ENCODE results near the gene KPNA1. TPM values are rescaled to one million over a fixed set of nuclear protein-coding genes. Genes with fewer than 3 reads are reported as not detected.

Gene KPNA1
- total RNA-seq, 1 experiment from 2014 or later, result 118 TPM

DNA sequence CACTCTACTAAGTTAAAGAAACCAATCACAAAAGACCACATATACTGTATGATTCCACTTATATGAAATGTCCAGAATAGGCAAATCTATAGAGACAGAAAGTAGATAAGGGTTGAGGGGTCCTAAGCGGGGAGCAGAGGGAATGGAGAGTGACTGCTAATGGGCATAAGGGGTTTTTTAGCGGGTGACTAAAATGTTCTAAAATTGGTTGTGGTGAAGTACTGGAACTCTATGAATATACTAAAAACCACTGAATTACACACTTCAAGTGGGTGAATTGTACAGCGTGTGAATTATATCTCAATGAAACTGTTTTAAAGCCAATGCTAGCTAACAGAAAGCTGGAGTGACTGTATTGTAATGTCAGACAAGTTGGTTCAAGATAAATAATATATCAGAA lies 33.3 kb downstream of the KPNA1 start:
- Histone ChIP-seq H3K36me3 (ENCODE audit: control insufficient read depth, insufficient read depth, low read length) (no peaks in the 10 kb centered on the region), H3K4me3 (ENCODE audit: low read depth in 2 of 2, low read length in 2 of 2) (no peak overlapping the region), H3K27ac (ENCODE audit: low read length) (no peak overlapping the region), H3K4me1 (ENCODE audit: control insufficient read depth, insufficient read depth, low read length) (peaks cover 15% of the 10 kb centered on the region; the same call in 1 of the 2 replicates), H3K27me3 (ENCODE audit: control insufficient read depth, insufficient read depth, low read length) (no peaks in the 10 kb centered on the region), H3K9me3 (ENCODE audit: control insufficient read depth, insufficient read depth, low read depth, low read length) (no peaks in the 10 kb centered on the region)
- intact Hi-C loops (cut with micrococcal nuclease; ENCODE audit: unreplicated experiment) (no loop called here), in situ Hi-C loops (cut with HindIII; ENCODE audit: low pct_unique_long_range_greater_than_20kb, low sequenced_read_pairs) (no loop called here)
- TF ChIP-seq SIN3A (IDR thresholded peaks at IDR 0.05; ENCODE audit: borderline replicate concordance, insufficient read depth, low read depth, low read length), result no peak
- no peak for ATAC-seq
- POLR2A ChIA-PET, result no interaction called here
- no TSS peak for BruUV-seq (replicated peaks)
- CTCF ChIA-PET, result no interaction called here
- DNase-seq (ENCODE audit: low read depth, low spot score), result no peak

DNA sequence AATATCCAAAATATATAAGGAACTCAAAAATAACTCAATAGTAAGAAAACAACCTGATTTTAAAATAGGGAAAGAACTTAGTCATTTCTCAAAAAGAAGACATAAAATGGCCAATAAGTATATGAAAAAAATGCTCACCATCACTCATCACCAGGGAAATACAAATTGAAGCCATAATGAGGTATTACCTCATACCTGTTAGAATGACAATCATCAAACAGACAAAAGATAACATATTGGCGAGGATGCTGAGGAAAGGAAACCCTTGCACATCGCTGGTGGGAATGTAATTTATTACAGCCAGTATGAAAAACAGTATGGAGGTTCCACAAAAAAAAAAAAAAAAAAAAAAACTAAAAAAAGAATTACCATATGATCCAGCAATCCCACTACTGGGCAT lies 38.2 kb downstream of the KPNA1 start:
- POLR2A ChIA-PET, result no interaction called here
- no peak overlapping the region for H3K27ac ChIP-seq (ENCODE audit: low read length)
- H3K4me3 ChIP-seq (ENCODE audit: low read depth in 2 of 2, low read length in 2 of 2), result no peak overlapping the region
- no peak for TF ChIP-seq POLR2AphosphoS5 (IDR thresholded peaks at IDR 0.05; ENCODE audit: low read depth, low read length)
- TF ChIP-seq REST (IDR thresholded peaks at IDR 0.05; ENCODE audit: insufficient read depth in 1 of 2, low read depth in 2 of 2, low read length in 1 of 2), result no peak
- no peaks in the 10 kb centered on the region for H3K9me3 ChIP-seq (ENCODE audit: control insufficient read depth, insufficient read depth, low read depth, low read length)
- in situ Hi-C loops (cut with HindIII; ENCODE audit: low pct_unique_long_range_greater_than_20kb, low sequenced_read_pairs) (no loop called here), intact Hi-C loops (cut with micrococcal nuclease; ENCODE audit: unreplicated experiment) (no loop called here)
- no peak for DNase-seq (ENCODE audit: low read depth, low spot score)
- no peak for ATAC-seq
- CTCF ChIA-PET, result no interaction called here
- no peaks in the 10 kb centered on the region for H3K27me3 ChIP-seq (ENCODE audit: control insufficient read depth, insufficient read depth, low read length)
- BruUV-seq (replicated peaks), result no TSS peak
- no peaks in the 10 kb centered on the region for H3K4me1 ChIP-seq (ENCODE audit: control insufficient read depth, insufficient read depth, low read length)
- no peaks in the 10 kb centered on the region for H3K36me3 ChIP-seq (ENCODE audit: control insufficient read depth, insufficient read depth, low read length)

GRCh38 chr3:122475316-122475715 lies 39.4 kb downstream of the KPNA1 start:
- ATAC-seq (no peak), DNase-seq (ENCODE audit: low read depth, low spot score) (no peak)
- BruUV-seq (replicated peaks), result no TSS peak
- Histone ChIP-seq H3K27me3 (ENCODE audit: control insufficient read depth, insufficient read depth, low read length) (no peaks in the 10 kb centered on the region), H3K36me3 (ENCODE audit: control insufficient read depth, insufficient read depth, low read length) (no peaks in the 10 kb centered on the region), H3K27ac (ENCODE audit: low read length) (no peak overlapping the region), H3K4me3 (ENCODE audit: low read depth in 2 of 2, low read length in 2 of 2) (no peak overlapping the region), H3K9me3 (ENCODE audit: control insufficient read depth, insufficient read depth, low read depth, low read length) (no peaks in the 10 kb centered on the region), H3K4me1 (ENCODE audit: control insufficient read depth, insufficient read depth, low read length) (no peaks in the 10 kb centered on the region; the same call in 1 of the 2 replicates)
- TF ChIP-seq POLR2AphosphoS5 (IDR thresholded peaks at IDR 0.05; ENCODE audit: low read depth, low read length) (no peak), TCF7L2 (IDR thresholded peaks at IDR 0.05; ENCODE audit: low read depth, low read length) (no peak), REST (IDR thresholded peaks at IDR 0.05; ENCODE audit: insufficient read depth in 1 of 2, low read depth in 2 of 2, low read length in 1 of 2) (no peak), CTCF (IDR thresholded peaks at IDR 0.05) (no peak), SIN3A (IDR thresholded peaks at IDR 0.05; ENCODE audit: borderline replicate concordance, insufficient read depth, low read depth, low read length) (no peak)
- ChIA-PET CTCF (no interaction called here), POLR2A (no interaction called here)
- in situ Hi-C loops (cut with HindIII; ENCODE audit: low pct_unique_long_range_greater_than_20kb, low sequenced_read_pairs), result no loop called here
- intact Hi-C loops (cut with micrococcal nuclease; ENCODE audit: unreplicated experiment), result no loop called here

Measured in Panc1 (cell line).